GM19099 (cell line): ENCODE measurements around the gene OLFM3.

Source experiments
- POLR2A ChIP-seq: IDR thresholded peaks from 3 replicates; pipeline ENCODE4 v1.6.1; 2011; ENCODE audit warnings: low read depth; ENCODE audit not compliant: insufficient read length; ENCODE audit errors: extremely low read depth

The OLFM3 gene

GRCh38 chr1:101914473-101915242 is 82.1 kb downstream of the OLFM3 start:
- TF ChIP-seq POLR2A, result no peak

GRCh38 chr1:101911894-101912293 is 84.8 kb downstream of the OLFM3 start:
- no peak for TF ChIP-seq POLR2A

GRCh38 chr1:101908980-101909379 is 87.7 kb downstream of the OLFM3 start:
- no peak for TF ChIP-seq POLR2A

- no peak for TF ChIP-seq POLR2A
Measured at GRCh38 chr1:101907264-101907663, 89.5 kb downstream of the OLFM3 start.

GRCh38 chr1:101905283-101905835 is 91.4 kb downstream of the OLFM3 start:
- no peak for TF ChIP-seq POLR2A

- TF ChIP-seq POLR2A, result no peak
Measured at GRCh38 chr1:101902199-101902598, 94.5 kb downstream of the OLFM3 start.

- no peak for TF ChIP-seq POLR2A
Measured at GRCh38 chr1:101898137-101898536, 98.6 kb downstream of the OLFM3 start.

GRCh38 chr1:101884621-101885020 is 112.1 kb downstream of the OLFM3 start:
- no peak for TF ChIP-seq POLR2A

- no peak for TF ChIP-seq POLR2A
Measured at GRCh38 chr1:101875891-101876290, 120.8 kb downstream of the OLFM3 start.

GRCh38 chr1:101873672-101874071 is 123.1 kb downstream of the OLFM3 start:
- no peak for TF ChIP-seq POLR2A

- no peak for TF ChIP-seq POLR2A
Measured at GRCh38 chr1:101859941-101860340, 136.8 kb downstream of the OLFM3 start.

- no peak for TF ChIP-seq POLR2A
Measured at GRCh38 chr1:101854271-101854670, 142.5 kb downstream of the OLFM3 start.

- no peak for TF ChIP-seq POLR2A
Measured at GRCh38 chr1:101852936-101853335, 143.8 kb downstream of the OLFM3 start.

GRCh38 chr1:101849356-101849755 is 147.4 kb downstream of the OLFM3 start:
- no peak for TF ChIP-seq POLR2A

GRCh38 chr1:101847626-101848025 is 149.1 kb downstream of the OLFM3 start:
- TF ChIP-seq POLR2A, result no peak

GRCh38 chr1:101846820-101847219 is 149.9 kb downstream of the OLFM3 start:
- TF ChIP-seq POLR2A, result no peak

GRCh38 chr1:101843160-101843559 is 153.6 kb downstream of the OLFM3 start:
- no peak for TF ChIP-seq POLR2A

- no peak for TF ChIP-seq POLR2A
Measured at GRCh38 chr1:101841824-101842223, 154.9 kb downstream of the OLFM3 start.

GRCh38 chr1:101835988-101836387 is 160.7 kb downstream of the OLFM3 start:
- TF ChIP-seq POLR2A, result no peak
